GM12878 (cell line): ENCODE measurements around the gene SPOCD1. TPM values are rescaled to one million over a fixed set of nuclear protein-coding genes. Genes with fewer than 3 reads are reported as not detected.

Experiments used
- ATAC-seq: fragments of 200-7000 bp; cut with Tn5 transposase; 3 replicates; pipeline ENCODE4 v1.9.1; 2020; ENCODE audit warnings: mild to moderate bottlenecking, moderate library complexity
- BruUV-seq: library from RNA; stranded (reverse); fragments of 400-500 nt; replicated peaks from 2 replicates; lab custom pipeline; 2021; lab: Mats Ljungman, UMichigan
- CTCF ChIA-PET: fragments of 300-600 bp; sonication (Branson Sonifier 250); formaldehyde crosslinking; extraction: SDS; loops from one replicate; lab custom pipeline; 2021; ENCODE audit warnings: inconsistent platforms; lab: Yijun Ruan, JAX
- POLR2A ChIA-PET: fragments of 350-600 bp; formaldehyde crosslinking; extraction: SDS; loops from one replicate; lab custom pipeline; 2021; ENCODE audit warnings: inconsistent platforms; lab: Charles Lee
- RAD21 ChIA-PET: fragments of 300-600 bp; sonication (Branson Sonifier 250); formaldehyde crosslinking; loops from one replicate; lab custom pipeline; 2023; ENCODE audit warnings: antibody characterized with exemption; ENCODE audit not compliant: unreplicated experiment; lab: Charles Lee
- SMC1A ChIA-PET: fragments of 300-600 bp; sonication (Branson Sonifier 250); formaldehyde crosslinking; loops from one replicate; lab custom pipeline; 2023; ENCODE audit not compliant: unreplicated experiment, uncharacterized antibody; lab: Charles Lee
- DNase-seq: peaks from one replicate; pipeline ENCODE4 v3.0.0-alpha.2; 2011; ENCODE audit warnings: low read depth, low spot score
- FAIRE-seq: peaks from 3 replicates; lab custom pipeline; 2011; peaks lifted over from hg19 to GRCh38; lab: Jason Lieb, UNC
- H2AFZ ChIP-seq: 2 replicates; pipeline ENCODE4 v1.6.0; 2011; ENCODE audit warnings: low read depth, low read length, control low read depth; ENCODE audit not compliant: control insufficient read depth
- H3K27ac ChIP-seq: 2 replicates; pipeline ENCODE4 v1.5.1; 2011; ENCODE audit warnings: control low read depth; ENCODE audit not compliant: control insufficient read depth, insufficient read depth
- H3K27me3 ChIP-seq, 2 experiments: replicated peaks in 1 of 2; 2 replicates each; pipeline versions ENCODE4 v1.6.0 to v1.6.1; 2011; ENCODE audit warnings: low read length in 1 of 2; ENCODE audit not compliant: control insufficient read depth in 2 of 2, insufficient read depth in 2 of 2
- H3K36me3 ChIP-seq, 2 experiments: 2 replicates each; pipeline ENCODE4 v1.5.1; 2011; ENCODE audit warnings: low read length in 1 of 2; ENCODE audit not compliant: control insufficient read depth in 2 of 2, insufficient read depth in 2 of 2
- H3K4me1 ChIP-seq: 2 replicates; pipeline ENCODE4 v1.6.1; 2011; ENCODE audit warnings: mild to moderate bottlenecking, low read length, moderate library complexity, mixed read lengths; ENCODE audit not compliant: control insufficient read depth, insufficient read depth
- H3K4me2 ChIP-seq: 2 replicates; pipeline ENCODE4 v1.6.0; 2011; ENCODE audit warnings: control low read depth; ENCODE audit not compliant: control insufficient read depth, insufficient read depth
- H3K4me3 ChIP-seq: fragments of 200-600 bp; sonication (generic); 2 replicates; pipeline ENCODE4 v1.5.1; 2016
- H3K79me2 ChIP-seq: 2 replicates; pipeline ENCODE4 v1.6.0; 2011; ENCODE audit warnings: low read length; ENCODE audit not compliant: control insufficient read depth, insufficient read depth
- H3K9ac ChIP-seq: 2 replicates; pipeline ENCODE4 v1.8.0; 2011; ENCODE audit warnings: low read length, control low read depth, mixed read lengths; ENCODE audit not compliant: control insufficient read depth, insufficient read depth
- H3K9me3 ChIP-seq: replicated peaks from 3 replicates; pipeline ENCODE4 v1.5.1; 2011; ENCODE audit warnings: mild to moderate bottlenecking, low read length; ENCODE audit not compliant: control insufficient read depth, insufficient read depth
- H4K20me1 ChIP-seq: 2 replicates; pipeline ENCODE4 v1.6.0; 2011; ENCODE audit not compliant: control insufficient read depth, insufficient read depth
- CBX5 ChIP-seq: sonication (generic); IDR thresholded peaks from 2 replicates; pipeline ENCODE4 v1.6.1; 2016; ENCODE audit warnings: low read depth, moderate library complexity, mild to moderate bottlenecking, inconsistent platforms
- CHD2 ChIP-seq: IDR thresholded peaks from 2 replicates; pipeline ENCODE4 v1.6.1; 2011; ENCODE audit warnings: low read depth, low read length, improper control_type of control experiment, borderline replicate concordance
- GATAD2B ChIP-seq: fragments of 450-650 bp; conservative IDR thresholded peaks from 2 replicates; pipeline ENCODE4 v1.6.1; 2017; ENCODE audit warnings: low read depth, mild to moderate bottlenecking, moderate library complexity
- IKZF2 ChIP-seq, 2 experiments: fragments of 450-650 bp; IDR thresholded peaks; 2 replicates each; pipeline ENCODE4 v1.6.1; 2017; ENCODE audit warnings: mild to moderate bottlenecking in 2 of 2, moderate library complexity in 2 of 2
- JUNB ChIP-seq: IDR thresholded peaks from 2 replicates; pipeline ENCODE4 v1.6.1; 2016; ENCODE audit warnings: antibody characterized with exemption, mild to moderate bottlenecking
- KAT2A ChIP-seq: conservative IDR thresholded peaks from 2 replicates; pipeline ENCODE4 v1.6.1; 2011; ENCODE audit warnings: low read depth, low read length; ENCODE audit not compliant: control insufficient read depth
- KDM1A ChIP-seq: fragments of 200-600 bp; sonication (generic); IDR thresholded peaks from 2 replicates; pipeline ENCODE4 v1.6.1; 2016; ENCODE audit warnings: borderline replicate concordance
- NR2C1 ChIP-seq: fragments of 450-650 bp; IDR thresholded peaks from 2 replicates; pipeline ENCODE4 v1.6.1; 2017; ENCODE audit warnings: antibody characterized with exemption, mild to moderate bottlenecking, moderate library complexity
- NR2F1 ChIP-seq: fragments of 450-650 bp; conservative IDR thresholded peaks from 2 replicates; pipeline ENCODE4 v1.6.1; 2017; ENCODE audit warnings: mild to moderate bottlenecking
- POLR2AphosphoS2 ChIP-seq: IDR thresholded peaks from 2 replicates; pipeline ENCODE4 v1.6.1; 2011; ENCODE audit warnings: low read depth, mild to moderate bottlenecking, low read length, improper control_type of control experiment, moderate library complexity
- SIX5 ChIP-seq: IDR thresholded peaks from 2 replicates; pipeline ENCODE4 v1.6.1; 2011; ENCODE audit warnings: mild to moderate bottlenecking, low read depth, low read length, moderate library complexity; ENCODE audit not compliant: severe bottlenecking
- SREBF2 ChIP-seq: IDR thresholded peaks from 2 replicates; pipeline ENCODE4 v1.6.1; 2012; ENCODE audit warnings: mild to moderate bottlenecking, low read length
- TARDBP ChIP-seq: IDR thresholded peaks from 2 replicates; pipeline ENCODE4 v1.6.1; 2016; ENCODE audit warnings: borderline replicate concordance
- TCF7 ChIP-seq: IDR thresholded peaks from 2 replicates; pipeline ENCODE4 v1.6.1; 2014; ENCODE audit warnings: antibody characterized with exemption, borderline replicate concordance
- YBX1 ChIP-seq: fragments of 450-650 bp; IDR thresholded peaks from 2 replicates; pipeline ENCODE4 v1.6.1; 2016; ENCODE audit warnings: antibody characterized with exemption
- WGBS: methylation state at CpG from one replicate; pipeline ENCODE4 v1.1.6; 2016; ENCODE audit warnings: low lambda C conversion rate; ENCODE audit not compliant: insufficient replicate concordance, insufficient coverage; ENCODE audit errors: missing lambda C conversion rate; 5-methylcytosine and 5-hydroxymethylcytosine counted together
- in situ Hi-C: fragments of 300-500 bp; cut with MboI; formaldehyde crosslinking; loops from 9 replicates; pipeline ENCODE4 v1.14.3; 2018; ENCODE audit warnings: mixed read lengths
- intact Hi-C: fragments of 100-400 bp; cut with micrococcal nuclease; formaldehyde crosslinking; loops from one replicate; pipeline ENCODE4 v1.14.2; 2022; ENCODE audit not compliant: unreplicated experiment
- polyA plus RNA-seq, 11 experiments: library from polyadenylated mRNA; depleted of rRNA in 4 of 11; unstranded in 6 of 11; stranded (reverse) in 5 of 11; fragments of >200 nt; fragmentation: Nextera tagmentation in 4 of 11; fragmentation: Illumina TruSeq in 1 of 11; extraction: Ambion mirVana in 4 of 11; extraction: Trizol in 1 of 11; gene quantifications; 1 replicate in 1 of 11; 2 replicates in 10 of 11; pipeline versions ENCODE4 v1.2.1 to v1.2.3, GENCODE V29; 2011 to 2016; ENCODE audit warnings: inconsistent platforms in 2 of 11, missing spikeins in 2 of 11, low read depth in 1 of 11
- total RNA-seq, 4 experiments: library from RNA; depleted of rRNA in 3 of 4; stranded (reverse); fragments of >200 nt in 3 of 4; fragmentation: Illumina TruSeq in 1 of 4; extraction: Trizol in 1 of 4; gene quantifications; 2 replicates each; pipeline versions ENCODE4 v1.2.1 to v1.2.3, GENCODE V29; 2013 to 2021
- TF ChIP-seq, protein P1 (sequence below): fragments of 450-650 bp; IDR thresholded peaks from 2 replicates; pipeline ENCODE4 v1.6.1; 2017; ENCODE audit warnings: antibody characterized with exemption, mild to moderate bottlenecking, moderate library complexity
- TF ChIP-seq, protein P2 (sequence below): fragments of 450-650 bp; IDR thresholded peaks from 2 replicates; pipeline ENCODE4 v1.6.1; 2017; ENCODE audit warnings: mild to moderate bottlenecking, moderate library complexity
- TF ChIP-seq, protein P3 (sequence below): IDR thresholded peaks from 2 replicates; pipeline ENCODE4 v1.6.1; 2011; ENCODE audit warnings: borderline replicate concordance, low read depth, mild to moderate bottlenecking, moderate library complexity, mixed read lengths, low read length; ENCODE audit not compliant: insufficient read depth; ENCODE audit errors: extremely low read length

Gene SPOCD1
- total and polyA plus RNA-seq, 10 of the 15 experiments (the other 5 are each of a cell fraction or from before 2014, with no cell fraction given), result 0.02 to 0.65 (median 0.13) TPM; not detected in 4

DNA sequence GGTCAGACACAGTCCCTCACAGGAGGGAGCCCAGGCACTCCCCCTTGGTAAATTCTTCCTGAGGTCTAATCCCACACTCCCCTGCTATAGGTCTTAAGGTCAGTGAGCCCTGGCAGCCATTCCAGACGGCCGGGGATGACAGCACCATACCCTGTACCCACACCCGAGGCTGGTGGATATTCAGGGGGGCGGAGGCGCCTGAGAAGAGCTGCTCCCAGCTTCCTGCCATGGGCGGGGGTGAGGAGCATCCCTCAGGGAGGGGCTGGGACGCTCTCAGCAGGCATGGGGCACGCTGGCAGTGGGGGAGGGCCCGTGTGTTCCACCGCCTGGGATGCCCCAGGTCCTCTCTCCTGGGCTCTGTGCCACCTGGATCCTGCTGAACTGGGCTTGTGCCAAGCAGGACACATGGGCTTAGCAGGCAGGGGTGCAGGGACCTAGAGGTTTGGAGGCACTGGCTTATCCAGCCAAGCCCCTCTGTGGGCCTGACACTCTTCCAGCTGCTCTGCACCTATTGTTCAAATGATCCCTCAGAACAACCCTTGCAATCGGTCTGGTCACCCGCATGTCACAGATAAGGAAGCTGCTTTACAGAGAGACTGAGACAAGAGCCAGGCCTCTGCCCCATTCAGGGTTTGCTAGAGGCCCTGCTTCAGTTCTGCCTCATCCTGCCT, 46.0 kb downstream of the SPOCD1 start:
- ChIA-PET RAD21 (interaction anchor here (0.6 kb wide), 1 partner anchor 292 kb away, joined by 4 read pairs; no protein-coding TSS in a partner anchor), POLR2A (no interaction called here), CTCF (interaction anchor here (0.7 to 1.7 kb wide), 3 partner anchors 25 to 188 kb away, joined by 3 to 6 read pairs (median 3); no protein-coding TSS in a partner anchor), SMC1A (no interaction called here)
- FAIRE-seq (no peak), DNase-seq (no peak), ATAC-seq (no peak)
- Histone ChIP-seq H3K9me3 (no peaks in the 10 kb centered on the region), H4K20me1 (no peaks in the 10 kb centered on the region; the same call in 1 of the 2 replicates), H3K27ac (no peak overlapping the region), H3K79me2 (no peaks in the 10 kb centered on the region), H3K4me2 (no peak overlapping the region), H3K27me3 (peaks cover 19 to 28% of the 10 kb centered on the region in 2 experiments), H3K9ac (no peak overlapping the region), H3K4me1 (peaks cover 6% of the 10 kb centered on the region), H3K4me3 (no peak overlapping the region), H2AFZ (no peak overlapping the region), H3K36me3 (no peaks in the 10 kb centered on the region)
- no TSS peak for BruUV-seq
- 29% methylated on average over 12 of the region's 12 CpGs for WGBS
- intact Hi-C loops (no loop called here), in situ Hi-C loops (no loop called here)
- TF ChIP-seq GATAD2B (no peak), TARDBP (no peak), KDM1A (no peak), IKZF2 (IDR thresholded peaks at IDR 0.05) (no peak), NR2F1 (no peak), NR2C1 (no peak), TCF7 (no peak), JUNB (no peak), YBX1 (no peak), CBX5 (no peak), SIX5 (no peak), CHD2 (no peak), SREBF2 (no peak), KAT2A (no peak), POLR2AphosphoS2 (no peak)
- TF ChIP-seq, protein P1, sequence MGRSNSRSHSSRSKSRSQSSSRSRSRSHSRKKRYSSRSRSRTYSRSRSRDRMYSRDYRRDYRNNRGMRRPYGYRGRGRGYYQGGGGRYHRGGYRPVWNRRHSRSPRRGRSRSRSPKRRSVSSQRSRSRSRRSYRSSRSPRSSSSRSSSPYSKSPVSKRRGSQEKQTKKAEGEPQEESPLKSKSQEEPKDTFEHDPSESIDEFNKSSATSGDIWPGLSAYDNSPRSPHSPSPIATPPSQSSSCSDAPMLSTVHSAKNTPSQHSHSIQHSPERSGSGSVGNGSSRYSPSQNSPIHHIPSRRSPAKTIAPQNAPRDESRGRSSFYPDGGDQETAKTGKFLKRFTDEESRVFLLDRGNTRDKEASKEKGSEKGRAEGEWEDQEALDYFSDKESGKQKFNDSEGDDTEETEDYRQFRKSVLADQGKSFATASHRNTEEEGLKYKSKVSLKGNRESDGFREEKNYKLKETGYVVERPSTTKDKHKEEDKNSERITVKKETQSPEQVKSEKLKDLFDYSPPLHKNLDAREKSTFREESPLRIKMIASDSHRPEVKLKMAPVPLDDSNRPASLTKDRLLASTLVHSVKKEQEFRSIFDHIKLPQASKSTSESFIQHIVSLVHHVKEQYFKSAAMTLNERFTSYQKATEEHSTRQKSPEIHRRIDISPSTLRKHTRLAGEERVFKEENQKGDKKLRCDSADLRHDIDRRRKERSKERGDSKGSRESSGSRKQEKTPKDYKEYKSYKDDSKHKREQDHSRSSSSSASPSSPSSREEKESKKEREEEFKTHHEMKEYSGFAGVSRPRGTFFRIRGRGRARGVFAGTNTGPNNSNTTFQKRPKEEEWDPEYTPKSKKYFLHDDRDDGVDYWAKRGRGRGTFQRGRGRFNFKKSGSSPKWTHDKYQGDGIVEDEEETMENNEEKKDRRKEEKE, result no peak
- TF ChIP-seq, protein P2, sequence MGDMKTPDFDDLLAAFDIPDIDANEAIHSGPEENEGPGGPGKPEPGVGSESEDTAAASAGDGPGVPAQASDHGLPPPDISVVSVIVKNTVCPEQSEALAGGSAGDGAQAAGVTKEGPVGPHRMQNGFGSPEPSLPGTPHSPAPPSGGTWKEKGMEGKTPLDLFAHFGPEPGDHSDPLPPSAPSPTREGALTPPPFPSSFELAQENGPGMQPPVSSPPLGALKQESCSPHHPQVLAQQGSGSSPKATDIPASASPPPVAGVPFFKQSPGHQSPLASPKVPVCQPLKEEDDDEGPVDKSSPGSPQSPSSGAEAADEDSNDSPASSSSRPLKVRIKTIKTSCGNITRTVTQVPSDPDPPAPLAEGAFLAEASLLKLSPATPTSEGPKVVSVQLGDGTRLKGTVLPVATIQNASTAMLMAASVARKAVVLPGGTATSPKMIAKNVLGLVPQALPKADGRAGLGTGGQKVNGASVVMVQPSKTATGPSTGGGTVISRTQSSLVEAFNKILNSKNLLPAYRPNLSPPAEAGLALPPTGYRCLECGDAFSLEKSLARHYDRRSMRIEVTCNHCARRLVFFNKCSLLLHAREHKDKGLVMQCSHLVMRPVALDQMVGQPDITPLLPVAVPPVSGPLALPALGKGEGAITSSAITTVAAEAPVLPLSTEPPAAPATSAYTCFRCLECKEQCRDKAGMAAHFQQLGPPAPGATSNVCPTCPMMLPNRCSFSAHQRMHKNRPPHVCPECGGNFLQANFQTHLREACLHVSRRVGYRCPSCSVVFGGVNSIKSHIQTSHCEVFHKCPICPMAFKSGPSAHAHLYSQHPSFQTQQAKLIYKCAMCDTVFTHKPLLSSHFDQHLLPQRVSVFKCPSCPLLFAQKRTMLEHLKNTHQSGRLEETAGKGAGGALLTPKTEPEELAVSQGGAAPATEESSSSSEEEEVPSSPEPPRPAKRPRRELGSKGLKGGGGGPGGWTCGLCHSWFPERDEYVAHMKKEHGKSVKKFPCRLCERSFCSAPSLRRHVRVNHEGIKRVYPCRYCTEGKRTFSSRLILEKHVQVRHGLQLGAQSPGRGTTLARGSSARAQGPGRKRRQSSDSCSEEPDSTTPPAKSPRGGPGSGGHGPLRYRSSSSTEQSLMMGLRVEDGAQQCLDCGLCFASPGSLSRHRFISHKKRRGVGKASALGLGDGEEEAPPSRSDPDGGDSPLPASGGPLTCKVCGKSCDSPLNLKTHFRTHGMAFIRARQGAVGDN, result no peak
- TF ChIP-seq, protein P3, sequence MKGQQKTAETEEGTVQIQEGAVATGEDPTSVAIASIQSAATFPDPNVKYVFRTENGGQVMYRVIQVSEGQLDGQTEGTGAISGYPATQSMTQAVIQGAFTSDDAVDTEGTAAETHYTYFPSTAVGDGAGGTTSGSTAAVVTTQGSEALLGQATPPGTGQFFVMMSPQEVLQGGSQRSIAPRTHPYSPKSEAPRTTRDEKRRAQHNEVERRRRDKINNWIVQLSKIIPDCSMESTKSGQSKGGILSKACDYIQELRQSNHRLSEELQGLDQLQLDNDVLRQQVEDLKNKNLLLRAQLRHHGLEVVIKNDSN, result no peak
